Measurements from ENCODE around the gene KIAA0753. TPM values are rescaled to one million over a fixed set of nuclear protein-coding genes. Genes with fewer than 3 reads are reported as not detected.

KIAA0753 gene
- 10.8 TPM for total RNA-seq

- DNase-seq (ENCODE audit: low read depth in 2 of 3, low spot score in 2 of 3) = peak; percentile 76 to 90 (median 86)
Measured at GRCh38 chr17:6640536-6641246, at the start of gene KIAA0753, which contains the start of gene TXNDC17. Gene KIAA0753, minus strand, starts transcription at chr17:6640711. Its CDS starts 5,608 bp downstream, at chr17:6635103. Gene TXNDC17, plus strand, starts transcription at chr17:6641060. Its CDS starts 23 bp downstream, at chr17:6641083.

- DNase-seq (ENCODE audit: low read depth in 2 of 3, low spot score in 2 of 3) = no peak
Measured at GRCh38 chr17:6688944-6689343, 48.4 kb upstream of the KIAA0753 start.

- no peak for DNase-seq (ENCODE audit: low read depth in 2 of 3, low spot score in 2 of 3)
Measured at GRCh38 chr17:6686026-6686425, 45.5 kb upstream of the KIAA0753 start.

GRCh38 chr17:6684881-6685767, 44.6 kb upstream of the KIAA0753 start:
- DNase-seq (ENCODE audit: low read depth in 2 of 3, low spot score in 2 of 3) = no peak

- no peak for DNase-seq (ENCODE audit: low read depth in 2 of 3, low spot score in 2 of 3)
Measured at GRCh38 chr17:6684460-6684783, 43.9 kb upstream of the KIAA0753 start.

- no peak for DNase-seq (ENCODE audit: low read depth in 2 of 3, low spot score in 2 of 3)
Measured at GRCh38 chr17:6683730-6684459, 43.4 kb upstream of the KIAA0753 start.

GRCh38 chr17:6683081-6683684, 42.7 kb upstream of the KIAA0753 start:
- DNase-seq (ENCODE audit: low read depth in 2 of 3, low spot score in 2 of 3) = no peak

- DNase-seq (ENCODE audit: low read depth in 2 of 3, low spot score in 2 of 3) = no peak
Measured at GRCh38 chr17:6682339-6682738, 41.8 kb upstream of the KIAA0753 start.

GRCh38 chr17:6681671-6682070, 41.2 kb upstream of the KIAA0753 start:
- no peak for DNase-seq (ENCODE audit: low read depth in 2 of 3, low spot score in 2 of 3)

- DNase-seq (ENCODE audit: low read depth in 2 of 3, low spot score in 2 of 3) = no peak
Measured at GRCh38 chr17:6681176-6681575, 40.7 kb upstream of the KIAA0753 start.

- DNase-seq (ENCODE audit: low read depth in 2 of 3, low spot score in 2 of 3) = no peak
Measured at GRCh38 chr17:6679241-6679640, 38.7 kb upstream of the KIAA0753 start.

GRCh38 chr17:6677946-6678345, 37.4 kb upstream of the KIAA0753 start:
- no peak for DNase-seq (ENCODE audit: low read depth in 2 of 3, low spot score in 2 of 3)

- peak in 2 of 3 donors; percentile 42 to 52 for DNase-seq (ENCODE audit: low read depth in 2 of 3, low spot score in 2 of 3)
Measured at GRCh38 chr17:6677158-6677831, 36.8 kb upstream of the KIAA0753 start.

GRCh38 chr17:6676802-6677157, 36.3 kb upstream of the KIAA0753 start:
- DNase-seq (ENCODE audit: low read depth in 2 of 3, low spot score in 2 of 3) = no peak

GRCh38 chr17:6675201-6675825, 34.8 kb upstream of the KIAA0753 start:
- DNase-seq (ENCODE audit: low read depth in 2 of 3, low spot score in 2 of 3) = no peak

- no peak for DNase-seq (ENCODE audit: low read depth in 2 of 3, low spot score in 2 of 3)
Measured at GRCh38 chr17:6674586-6674985, 34.1 kb upstream of the KIAA0753 start.

GRCh38 chr17:6671431-6671830, 30.9 kb upstream of the KIAA0753 start:
- DNase-seq (ENCODE audit: low read depth in 2 of 3, low spot score in 2 of 3) = no peak

- DNase-seq (ENCODE audit: low read depth in 2 of 3, low spot score in 2 of 3) = no peak
Measured at GRCh38 chr17:6670999-6671398, 30.5 kb upstream of the KIAA0753 start.

- DNase-seq (ENCODE audit: low read depth in 2 of 3, low spot score in 2 of 3) = no peak
Measured at GRCh38 chr17:6670571-6670970, 30.1 kb upstream of the KIAA0753 start.

Measured in hematopoietic multipotent progenitor cell (in vitro differentiated cells).